OCI-LY3 (cell line): ENCODE data around the gene KRT1.

Experiments used
- H2AFZ ChIP-seq: fragments of 200-600, 300-600 bp; shearing (Covaris generic); 2 replicates; pipeline ENCODE4 v1.6.0; 2014; ENCODE audit warnings: antibody characterized with exemption, low read depth, low read length
- H3K27ac ChIP-seq: fragments of 200-600, 300-600 bp; sonication (generic); 2 replicates; pipeline ENCODE4 v1.5.1; 2014; ENCODE audit warnings: mild to moderate bottlenecking, low read length, moderate library complexity, mixed read lengths
- H3K27me3 ChIP-seq: fragments of 200-600, 300-600 bp; sonication (generic); 2 replicates; pipeline ENCODE4 v1.6.1; 2014; ENCODE audit warnings: low read depth, low read length, mixed read lengths
- H3K36me3 ChIP-seq: fragments of 200-600, 300-600 bp; sonication (generic); replicated peaks from 2 replicates; pipeline ENCODE3; 2014; ENCODE audit warnings: low read depth, low read length, mixed read lengths
- H3K4me1 ChIP-seq: fragments of 300-600, 200-600 bp; sonication (generic); 2 replicates; pipeline ENCODE4 v1.6.1; 2014; ENCODE audit warnings: low read length, mixed read lengths
- H3K4me2 ChIP-seq: fragments of 200-600, 300-600 bp; sonication (generic); 2 replicates; pipeline ENCODE4 v1.6.1; 2014; ENCODE audit warnings: low read length, mixed read lengths
- H3K4me3 ChIP-seq: fragments of 300-600, 200-600 bp; sonication (generic); 2 replicates; pipeline ENCODE4 v1.5.1; 2014; ENCODE audit warnings: antibody characterized with exemption, mild to moderate bottlenecking, low read length, moderate library complexity
- H3K79me2 ChIP-seq: fragments of 300-600, 200-600 bp; shearing (Covaris generic); 2 replicates; pipeline ENCODE4 v1.6.1; 2014; ENCODE audit warnings: mild to moderate bottlenecking, low read length, mixed read lengths
- H3K9ac ChIP-seq: fragments of 300-600, 200-600 bp; shearing (Covaris generic); 2 replicates; pipeline ENCODE4 v1.6.0; 2014; ENCODE audit warnings: mild to moderate bottlenecking, low read length, moderate library complexity
- H3K9me3 ChIP-seq: fragments of 200-600, 300-600 bp; shearing (Covaris generic); 2 replicates; pipeline ENCODE4 v1.6.1; 2014; ENCODE audit warnings: low read length, mixed read lengths; ENCODE audit not compliant: insufficient read depth
- H4K20me1 ChIP-seq: fragments of 200-600, 300-600 bp; sonication (generic); 2 replicates; pipeline ENCODE4 v1.6.1; 2016; ENCODE audit warnings: low read length, mixed read lengths; ENCODE audit not compliant: insufficient read depth
- EZH2phosphoT487 ChIP-seq: fragments of 200-600 bp; shearing (Covaris generic); IDR thresholded peaks from 2 replicates; pipeline ENCODE4 v1.6.1; 2018; ENCODE audit warnings: antibody characterized with exemption, mixed run types, low read depth
- TF ChIP-seq, protein P1 (sequence below): fragments of 200-600, 300-600 bp; sonication (generic); IDR thresholded peaks from 2 replicates; pipeline ENCODE4 v1.5.1; 2014; ENCODE audit warnings: antibody characterized with exemption, low read length, low read depth

KRT1 gene

DNA sequence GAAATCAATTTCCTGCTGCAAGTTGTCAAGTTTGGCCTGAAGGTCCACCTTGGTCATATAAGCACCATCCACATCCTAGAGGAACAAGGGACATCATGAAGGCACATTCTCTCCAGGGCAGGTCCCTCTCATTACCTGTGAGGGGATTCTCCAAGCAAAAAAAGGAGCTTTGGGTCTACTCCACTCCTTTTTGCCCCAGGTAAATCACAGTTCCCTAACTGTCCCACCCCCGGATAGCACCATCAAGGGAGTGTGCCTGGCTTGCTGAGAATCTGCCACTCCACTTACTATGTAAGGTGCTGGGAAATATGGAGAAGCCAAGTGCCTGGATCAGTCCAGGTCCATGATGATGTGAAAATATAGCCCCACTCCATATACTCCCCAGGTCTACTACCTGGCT, 2.5 kb downstream of the KRT1 start:
- Histone ChIP-seq H3K4me1 (no peaks in the 10 kb centered on the region), H3K9ac (no peak overlapping the region), H3K27me3 (peaks cover 65% of the 10 kb centered on the region), H3K36me3 (no peaks in the 10 kb centered on the region), H4K20me1 (no peaks in the 10 kb centered on the region), H3K4me2 (no peak overlapping the region), H3K27ac (no peak overlapping the region), H2AFZ (no peak overlapping the region), H3K9me3 (no peaks in the 10 kb centered on the region), H3K79me2 (no peaks in the 10 kb centered on the region), H3K4me3 (no peak overlapping the region)
- TF ChIP-seq EZH2phosphoT487: no peak
- TF ChIP-seq, protein P1, sequence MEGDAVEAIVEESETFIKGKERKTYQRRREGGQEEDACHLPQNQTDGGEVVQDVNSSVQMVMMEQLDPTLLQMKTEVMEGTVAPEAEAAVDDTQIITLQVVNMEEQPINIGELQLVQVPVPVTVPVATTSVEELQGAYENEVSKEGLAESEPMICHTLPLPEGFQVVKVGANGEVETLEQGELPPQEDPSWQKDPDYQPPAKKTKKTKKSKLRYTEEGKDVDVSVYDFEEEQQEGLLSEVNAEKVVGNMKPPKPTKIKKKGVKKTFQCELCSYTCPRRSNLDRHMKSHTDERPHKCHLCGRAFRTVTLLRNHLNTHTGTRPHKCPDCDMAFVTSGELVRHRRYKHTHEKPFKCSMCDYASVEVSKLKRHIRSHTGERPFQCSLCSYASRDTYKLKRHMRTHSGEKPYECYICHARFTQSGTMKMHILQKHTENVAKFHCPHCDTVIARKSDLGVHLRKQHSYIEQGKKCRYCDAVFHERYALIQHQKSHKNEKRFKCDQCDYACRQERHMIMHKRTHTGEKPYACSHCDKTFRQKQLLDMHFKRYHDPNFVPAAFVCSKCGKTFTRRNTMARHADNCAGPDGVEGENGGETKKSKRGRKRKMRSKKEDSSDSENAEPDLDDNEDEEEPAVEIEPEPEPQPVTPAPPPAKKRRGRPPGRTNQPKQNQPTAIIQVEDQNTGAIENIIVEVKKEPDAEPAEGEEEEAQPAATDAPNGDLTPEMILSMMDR: no peak

DNA sequence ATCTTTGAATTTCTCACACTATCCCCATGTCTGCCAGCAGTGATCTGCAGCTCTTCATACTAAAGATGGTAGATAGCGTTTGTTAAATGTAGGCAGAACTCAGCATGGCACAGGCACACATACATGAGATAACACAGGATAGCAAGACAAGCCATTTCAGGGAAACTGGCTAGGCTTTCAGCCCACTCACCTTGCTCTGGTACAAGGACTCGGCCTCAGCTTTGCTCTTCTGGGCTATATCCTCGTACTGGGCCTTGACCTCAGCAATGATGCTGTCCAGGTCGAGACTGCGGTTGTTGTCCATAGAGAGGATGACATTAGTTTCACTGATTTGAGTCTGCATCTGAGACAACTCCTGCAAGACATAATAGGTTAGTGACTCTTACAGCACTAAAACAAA, 3.1 kb downstream of the KRT1 start:
- no peaks in the 10 kb centered on the region for H3K79me2 ChIP-seq
- H3K9me3 ChIP-seq: no peaks in the 10 kb centered on the region
- no peak overlapping the region for H3K9ac ChIP-seq
- no peak overlapping the region for H3K27ac ChIP-seq
- TF ChIP-seq, protein P1: no peak
- no peak for TF ChIP-seq EZH2phosphoT487
- peaks cover 63% of the 10 kb centered on the region for H3K27me3 ChIP-seq
- no peaks in the 10 kb centered on the region for H4K20me1 ChIP-seq
- H3K4me3 ChIP-seq: no peak overlapping the region
- H3K36me3 ChIP-seq: no peaks in the 10 kb centered on the region
- no peaks in the 10 kb centered on the region for H3K4me1 ChIP-seq
- no peak overlapping the region for H2AFZ ChIP-seq
- H3K4me2 ChIP-seq: no peak overlapping the region

DNA sequence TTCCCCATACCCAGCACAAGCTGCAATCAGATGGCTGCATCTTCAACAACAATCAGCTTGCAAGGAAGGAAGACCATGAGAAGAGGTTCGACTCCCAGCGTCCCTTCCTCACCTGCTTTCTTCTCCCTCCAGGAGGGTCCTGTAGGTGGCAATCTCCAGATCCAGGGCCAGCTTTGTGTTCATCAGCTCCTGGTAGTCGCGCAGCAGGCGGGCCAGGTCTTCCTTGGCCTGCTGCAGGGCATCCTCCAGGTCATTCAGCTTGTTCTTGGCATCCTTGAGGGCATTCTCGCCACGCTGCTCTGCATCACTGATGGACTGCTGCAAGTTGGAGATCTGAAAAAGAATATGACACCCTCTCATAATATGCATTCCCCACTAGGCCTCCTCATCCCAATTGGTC, 4.0 kb downstream of the KRT1 start:
- Histone ChIP-seq H3K9me3 (no peaks in the 10 kb centered on the region), H3K9ac (no peak overlapping the region), H3K79me2 (no peaks in the 10 kb centered on the region), H2AFZ (no peak overlapping the region), H3K27me3 (peaks cover 64% of the 10 kb centered on the region), H3K4me2 (no peak overlapping the region), H4K20me1 (no peaks in the 10 kb centered on the region), H3K4me3 (no peak overlapping the region), H3K36me3 (no peaks in the 10 kb centered on the region), H3K27ac (no peak overlapping the region), H3K4me1 (no peaks in the 10 kb centered on the region)
- TF ChIP-seq, protein P1: no peak
- no peak for TF ChIP-seq EZH2phosphoT487

DNA sequence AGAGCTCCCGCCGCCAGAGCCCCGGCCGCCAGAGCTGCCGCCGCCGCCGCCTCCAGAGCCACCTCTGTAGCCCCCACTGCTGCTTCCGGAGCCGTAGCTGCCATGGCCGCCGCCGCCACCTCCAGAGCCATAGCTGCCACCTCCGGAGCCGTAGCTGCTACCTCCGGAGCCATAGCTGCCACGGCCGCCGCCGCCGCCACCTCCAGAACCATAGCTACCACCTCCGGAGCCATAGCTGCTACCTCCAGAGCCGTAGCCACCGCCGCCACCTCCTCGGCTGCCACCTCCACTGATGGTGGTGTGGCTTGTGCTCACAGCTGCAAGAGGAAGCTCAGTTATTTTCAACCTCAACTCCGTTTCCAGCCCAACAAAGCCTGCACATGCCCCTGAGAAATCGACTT, 4.9 kb downstream of the KRT1 start:
- Histone ChIP-seq H3K4me1 (no peaks in the 10 kb centered on the region), H3K36me3 (no peaks in the 10 kb centered on the region), H3K4me2 (no peak overlapping the region), H3K9ac (no peak overlapping the region), H3K4me3 (no peak overlapping the region), H2AFZ (no peak overlapping the region), H3K9me3 (no peaks in the 10 kb centered on the region), H4K20me1 (no peaks in the 10 kb centered on the region), H3K27me3 (peaks cover 64% of the 10 kb centered on the region), H3K79me2 (no peaks in the 10 kb centered on the region), H3K27ac (no peak overlapping the region)
- TF ChIP-seq, protein P1: no peak
- TF ChIP-seq EZH2phosphoT487: no peak
